Karpas-422 (cell line): ENCODE results near the gene MSANTD1. TPM values are rescaled to one million over a fixed set of nuclear protein-coding genes. Genes with fewer than 3 reads are reported as not detected.

Source experiments
- DNase-seq: peaks from one replicate; pipeline ENCODE4 v3.0.0-alpha.2; 2015
- H2AFZ ChIP-seq: fragments of 200-600 bp; sonication (generic); 2 replicates; pipeline ENCODE4 v1.6.1; 2014; ENCODE audit warnings: antibody characterized with exemption, low read length, mixed read lengths
- H3K27ac ChIP-seq: fragments of 200-600 bp; sonication (generic); 2 replicates; pipeline ENCODE4 v1.5.1; 2014; ENCODE audit warnings: mild to moderate bottlenecking, low read length, moderate library complexity
- H3K27me3 ChIP-seq: fragments of 200-600 bp; sonication (generic); 2 replicates; pipeline ENCODE4 v1.6.1; 2014; ENCODE audit warnings: low read length, mixed read lengths
- H3K36me3 ChIP-seq: fragments of 200-600 bp; sonication (generic); 2 replicates; pipeline ENCODE4 v1.6.1; 2014; ENCODE audit warnings: low read length, mixed read lengths; ENCODE audit not compliant: insufficient read depth
- H3K4me1 ChIP-seq: fragments of 200-600 bp; sonication (generic); 2 replicates; pipeline ENCODE4 v1.6.1; 2014; ENCODE audit warnings: mild to moderate bottlenecking, low read length, mixed read lengths
- H3K4me2 ChIP-seq: fragments of 200-600 bp; sonication (generic); 2 replicates; pipeline ENCODE4 v1.6.1; 2014; ENCODE audit warnings: low read length, low read depth, mild to moderate bottlenecking; ENCODE audit not compliant: poor library complexity, severe bottlenecking
- H3K4me3 ChIP-seq: fragments of 200-600 bp; sonication (generic); 2 replicates; pipeline ENCODE4 v1.5.1; 2014; ENCODE audit warnings: mild to moderate bottlenecking, antibody characterized with exemption, low read length, mixed read lengths
- H3K79me2 ChIP-seq: fragments of 200-600 bp; sonication (generic); 2 replicates; pipeline ENCODE4 v1.6.1; 2014; ENCODE audit warnings: mild to moderate bottlenecking, low read length, mixed read lengths
- H3K9ac ChIP-seq: fragments of 200-600 bp; sonication (generic); 2 replicates; pipeline ENCODE4 v1.6.0; 2014; ENCODE audit warnings: low read length
- H3K9me2 ChIP-seq: fragments of 200-600 bp; sonication (generic), shearing (Covaris generic); replicated peaks from 2 replicates; pipeline ENCODE4 v1.6.0; 2014; ENCODE audit warnings: mild to moderate bottlenecking, low read length, moderate library complexity; ENCODE audit not compliant: insufficient read depth
- H3K9me3 ChIP-seq: fragments of 300-700, 200-600 bp; sonication (generic); 2 replicates; pipeline ENCODE4 v1.6.1; 2014; ENCODE audit warnings: low read length, mixed read lengths
- H4K20me1 ChIP-seq: fragments of 200-600 bp; sonication (generic); 2 replicates; pipeline ENCODE4 v1.6.1; 2014; ENCODE audit warnings: mild to moderate bottlenecking, antibody characterized with exemption, low read length, low read depth; ENCODE audit not compliant: insufficient read depth
- total RNA-seq: library from RNA; depleted of rRNA; stranded (reverse); fragments of >200 nt; shearing (Covaris generic); gene quantifications from 2 replicates; pipeline ENCODE4 v1.2.3, GENCODE V29; 2014; ENCODE audit warnings: low replicate concordance; rRNA removed

Gene MSANTD1
- total RNA-seq = 0.52 and 1.0 TPM in 2 replicates

DNA sequence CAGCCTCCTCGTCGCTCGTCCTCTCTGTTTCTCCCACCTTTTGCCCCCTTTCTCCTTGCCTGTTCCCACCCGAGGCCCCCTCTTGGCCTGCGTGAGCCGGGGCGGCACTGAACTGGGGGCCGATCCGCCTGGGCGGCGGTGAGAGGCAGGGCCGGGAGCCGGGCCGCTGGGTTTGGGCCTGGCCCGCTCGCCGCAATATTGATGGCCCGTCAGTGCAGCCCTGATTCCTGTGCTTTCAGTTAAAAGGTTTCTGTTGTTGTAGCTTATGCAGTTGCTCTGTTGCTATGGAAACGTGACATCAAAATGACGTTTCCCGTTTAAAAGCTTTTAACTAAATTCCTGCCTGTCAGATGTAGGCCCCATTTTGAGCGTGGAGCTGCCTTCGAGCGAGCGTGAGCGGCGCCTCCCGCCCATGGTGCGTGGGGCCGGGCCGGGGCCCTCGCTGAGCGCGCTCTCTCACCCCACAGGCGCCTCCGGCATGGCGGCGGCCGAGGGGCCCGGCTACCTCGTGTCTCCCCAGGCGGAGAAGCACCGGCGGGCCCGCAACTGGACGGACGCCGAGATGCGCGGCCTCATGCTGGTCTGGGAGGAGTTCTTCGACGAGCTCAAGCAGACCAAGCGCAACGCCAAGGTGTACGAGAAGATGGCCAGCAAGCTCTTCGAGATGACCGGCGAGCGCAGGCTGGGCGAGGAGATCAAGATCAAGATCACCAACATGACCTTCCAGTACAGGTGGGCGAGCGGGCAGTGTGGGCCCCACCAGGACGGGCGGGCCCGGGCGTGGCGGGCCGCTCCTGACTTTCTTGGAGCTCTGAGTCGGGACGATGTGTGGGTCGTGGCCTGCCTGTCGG, at the start of gene MSANTD1:
MSANTD1 (plus strand) TSS at position 349 of the 851 bp plus-strand sequence; CDS start at position 413, 64 bp downstream.
- no peak within 1 kb of the TSS for H3K27ac ChIP-seq
- H3K36me3 ChIP-seq = no peaks in the 10 kb centered on the region
- no peaks in the 10 kb centered on the region for H3K79me2 ChIP-seq
- H3K9ac ChIP-seq = no peak within 1 kb of the TSS
- no peak within 1 kb of the TSS for H3K4me2 ChIP-seq
- H3K9me2 ChIP-seq = no peaks in the 10 kb centered on the region
- no peaks in the 10 kb centered on the region for H3K27me3 ChIP-seq
- H3K9me3 ChIP-seq = no peaks in the 10 kb centered on the region
- H4K20me1 ChIP-seq = no peaks in the 10 kb centered on the region
- H3K4me3 ChIP-seq = no peak within 1 kb of the TSS
- DNase-seq = no peak
- no peaks in the 10 kb centered on the region for H3K4me1 ChIP-seq
- H2AFZ ChIP-seq = no peak within 1 kb of the TSS

DNA sequence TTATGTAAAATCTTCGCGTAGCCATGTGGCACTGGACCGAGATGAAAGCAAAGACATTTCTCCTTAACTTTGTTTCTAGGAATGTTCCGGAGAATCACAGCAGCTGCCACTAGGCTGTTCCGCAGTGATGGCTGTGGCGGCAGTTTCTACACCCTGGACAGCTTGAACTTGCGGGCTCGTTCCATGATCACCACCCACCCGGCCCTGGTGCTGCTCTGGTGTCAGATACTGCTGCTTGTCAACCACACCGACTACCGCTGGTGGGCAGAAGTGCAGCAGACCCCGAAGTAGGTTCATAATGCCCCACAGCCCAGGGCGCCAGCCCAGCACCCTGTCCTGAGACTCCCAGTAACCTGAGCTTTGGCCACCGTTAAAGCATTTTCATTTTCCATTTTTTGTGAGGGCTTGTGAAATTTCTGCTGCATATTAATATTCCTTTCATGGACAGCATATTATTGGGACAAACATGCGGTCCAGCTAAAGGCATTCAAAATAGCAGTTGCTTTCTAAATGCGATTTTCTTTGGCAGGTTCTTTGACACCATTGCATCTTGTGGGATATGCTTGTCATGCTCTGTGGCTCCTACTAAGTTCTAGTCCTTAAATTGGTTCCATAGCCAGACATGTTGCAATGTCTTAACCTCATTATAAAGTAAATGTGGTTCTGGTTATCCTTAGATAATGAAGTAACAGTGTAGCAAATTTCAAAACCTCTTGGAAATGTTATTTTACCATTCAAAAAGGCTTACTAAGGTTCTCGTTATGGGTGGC, 49.1 kb upstream of the MSANTD1 start:
- H3K4me3 ChIP-seq = no peak overlapping the region
- H3K9me3 ChIP-seq = no peaks in the 10 kb centered on the region
- no peak overlapping the region for H3K4me2 ChIP-seq
- H3K79me2 ChIP-seq = peaks cover 2% of the 10 kb centered on the region; the same call in 1 of the 2 replicates
- H2AFZ ChIP-seq = no peak overlapping the region
- H3K4me1 ChIP-seq = peaks cover 11% of the 10 kb centered on the region
- no peak for DNase-seq
- no peaks in the 10 kb centered on the region for H3K36me3 ChIP-seq
- H3K27ac ChIP-seq = no peak overlapping the region
- H3K27me3 ChIP-seq = no peaks in the 10 kb centered on the region
- no peak overlapping the region for H3K9ac ChIP-seq
- H4K20me1 ChIP-seq = 0 out of 2 replicates have a peak, but pooled peaks cover 2% of the 10 kb centered on the region
- no peaks in the 10 kb centered on the region for H3K9me2 ChIP-seq

DNA sequence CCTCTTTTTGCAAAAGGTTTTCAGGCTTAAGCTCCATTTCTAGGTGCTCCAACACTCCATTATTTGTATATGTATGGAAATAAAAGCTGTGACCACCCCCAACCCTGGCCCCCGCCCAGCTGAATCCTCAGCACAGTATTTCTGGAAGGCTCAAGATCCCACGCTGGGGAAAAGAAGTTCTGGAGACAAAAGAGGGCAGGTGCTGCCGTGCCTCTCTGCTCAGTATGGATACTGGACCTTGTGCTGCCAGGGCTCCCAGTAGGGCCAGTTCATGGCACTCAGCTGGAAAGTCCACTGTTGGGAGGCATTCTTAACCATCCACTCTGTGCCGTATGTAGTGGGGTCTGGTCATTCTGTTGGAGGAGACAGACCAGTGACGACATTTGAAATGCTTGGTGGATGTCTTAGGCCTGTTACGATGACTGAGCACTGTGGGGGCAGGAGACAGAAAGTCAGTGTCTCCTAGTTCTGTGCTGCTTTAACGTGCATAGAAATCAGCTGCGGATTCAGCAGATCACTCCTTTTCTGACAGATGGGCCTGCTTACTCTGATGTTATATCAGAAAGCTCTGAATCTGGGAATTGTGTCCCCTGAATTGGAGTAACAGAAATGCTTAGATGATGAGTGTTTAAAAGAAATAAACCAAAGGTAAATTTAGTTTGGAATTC, 48.4 kb upstream of the MSANTD1 start:
- Histone ChIP-seq H3K4me1 (peaks cover 11% of the 10 kb centered on the region), H2AFZ (no peak overlapping the region), H3K36me3 (no peaks in the 10 kb centered on the region), H3K4me2 (no peak overlapping the region), H3K9me2 (no peaks in the 10 kb centered on the region), H3K9me3 (no peaks in the 10 kb centered on the region), H3K27ac (no peak overlapping the region), H4K20me1 (no peaks in the 10 kb centered on the region), H3K27me3 (no peaks in the 10 kb centered on the region), H3K9ac (no peak overlapping the region), H3K4me3 (no peak overlapping the region), H3K79me2 (no peaks in the 10 kb centered on the region; the same call in 1 of the 2 replicates)
- no peak for DNase-seq

GRCh38 chr4:3201718-3202702, 46.9 kb upstream of the MSANTD1 start:
- H3K36me3 ChIP-seq = peaks cover 8% of the 10 kb centered on the region; the same call in 1 of the 2 replicates
- H3K4me1 ChIP-seq = peaks cover 11% of the 10 kb centered on the region
- H4K20me1 ChIP-seq = no peaks in the 10 kb centered on the region
- DNase-seq = no peak
- H3K27ac ChIP-seq = no peak overlapping the region
- no peak overlapping the region for H3K4me2 ChIP-seq
- no peak overlapping the region for H3K9ac ChIP-seq
- H3K9me2 ChIP-seq = no peaks in the 10 kb centered on the region
- H3K9me3 ChIP-seq = no peaks in the 10 kb centered on the region
- no peaks in the 10 kb centered on the region for H3K27me3 ChIP-seq
- H3K79me2 ChIP-seq = no peaks in the 10 kb centered on the region
- H3K4me3 ChIP-seq = no peak overlapping the region
- H2AFZ ChIP-seq = no peak overlapping the region

DNA sequence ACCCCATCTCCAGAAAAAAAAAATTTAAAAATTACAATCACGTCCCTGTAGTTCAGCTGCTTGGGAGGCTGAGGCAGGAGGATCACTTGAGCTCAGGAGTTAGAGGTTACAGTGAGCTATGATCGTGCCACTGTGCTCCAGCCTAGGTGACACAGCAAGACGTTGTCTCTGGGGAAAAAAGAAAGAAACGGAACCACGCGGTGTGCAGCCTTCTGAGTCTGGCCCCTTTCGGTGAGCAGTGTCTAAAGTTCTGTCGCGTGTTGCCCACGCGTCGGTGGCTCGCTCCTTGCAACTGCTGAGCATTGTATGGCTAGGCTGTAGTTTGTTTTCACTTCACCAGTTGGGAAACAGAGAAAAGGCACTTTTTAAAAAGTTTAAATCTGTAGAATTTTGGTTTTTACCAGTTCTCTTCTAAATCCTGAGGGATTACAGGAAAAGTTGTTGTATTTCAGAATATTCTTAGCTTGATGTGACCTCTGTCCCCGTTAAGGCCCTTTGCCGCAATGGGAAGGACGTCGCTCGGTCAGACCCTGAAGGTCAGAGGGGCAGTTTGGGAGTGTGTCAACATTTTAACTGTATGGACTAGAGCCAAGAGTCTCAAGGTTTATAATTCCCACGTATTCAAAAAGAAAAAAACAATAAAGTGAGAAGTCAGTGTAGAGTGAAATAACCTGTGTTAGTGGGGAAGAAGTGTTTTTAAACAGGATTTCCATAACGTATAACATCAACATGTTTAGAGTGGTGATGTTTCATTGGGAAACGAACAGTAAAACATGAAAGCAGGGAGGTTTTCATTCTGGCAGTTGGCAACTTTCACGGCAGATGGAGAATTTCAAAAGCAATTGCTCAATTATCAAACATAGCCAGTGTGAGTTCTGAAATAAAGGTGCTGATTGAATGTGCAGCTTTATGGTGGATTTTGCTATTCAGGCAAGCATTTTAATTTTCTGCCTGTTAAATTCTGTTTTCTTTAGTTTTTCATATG, 45.8 kb upstream of the MSANTD1 start:
- Histone ChIP-seq H3K4me2 (no peak overlapping the region), H3K4me3 (no peak overlapping the region), H3K79me2 (no peaks in the 10 kb centered on the region), H3K36me3 (peaks cover 13% of the 10 kb centered on the region; the same call in 1 of the 2 replicates), H3K27me3 (no peaks in the 10 kb centered on the region), H3K27ac (no peak overlapping the region), H2AFZ (no peak overlapping the region), H3K4me1 (peaks cover 11% of the 10 kb centered on the region), H4K20me1 (no peaks in the 10 kb centered on the region), H3K9me2 (no peaks in the 10 kb centered on the region), H3K9me3 (no peaks in the 10 kb centered on the region), H3K9ac (no peak overlapping the region)
- no peak for DNase-seq

DNA sequence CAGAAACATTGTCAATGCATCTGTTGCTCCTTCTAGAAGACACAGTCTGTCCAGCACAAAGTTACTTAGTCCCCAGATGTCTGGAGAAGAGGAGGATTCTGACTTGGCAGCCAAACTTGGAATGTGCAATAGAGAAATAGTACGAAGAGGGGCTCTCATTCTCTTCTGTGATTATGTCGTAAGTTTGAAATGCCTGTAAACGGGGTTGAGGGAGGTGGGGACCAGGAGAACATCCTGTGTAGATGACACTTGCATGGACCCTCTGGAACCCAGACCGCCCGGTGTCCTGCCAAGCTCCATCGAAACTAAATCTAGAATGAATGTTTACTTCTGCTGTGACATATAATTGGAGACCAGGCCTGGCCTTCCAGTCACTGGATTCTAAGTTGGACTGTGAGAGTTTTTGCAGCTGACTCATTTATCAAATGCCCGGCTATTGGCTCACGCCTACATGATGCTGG, 45.0 kb upstream of the MSANTD1 start:
- no peak overlapping the region for H3K9ac ChIP-seq
- no peak overlapping the region for H3K4me2 ChIP-seq
- H3K36me3 ChIP-seq = peaks cover 13% of the 10 kb centered on the region; the same call in 1 of the 2 replicates
- H3K4me1 ChIP-seq = peaks cover 11% of the 10 kb centered on the region
- H3K9me3 ChIP-seq = no peaks in the 10 kb centered on the region
- H3K27me3 ChIP-seq = no peaks in the 10 kb centered on the region
- H3K4me3 ChIP-seq = no peak overlapping the region
- DNase-seq = no peak
- no peaks in the 10 kb centered on the region for H4K20me1 ChIP-seq
- no peak overlapping the region for H3K27ac ChIP-seq
- no peak overlapping the region for H2AFZ ChIP-seq
- H3K79me2 ChIP-seq = no peaks in the 10 kb centered on the region
- H3K9me2 ChIP-seq = no peaks in the 10 kb centered on the region
